GM18499 (cell line): ENCODE data around the gene MKS1.

Source experiments
- ATAC-seq: cut with Tn5 transposase; IDR thresholded peaks from one replicate; pipeline ENCODE4 v1.9.1; 2021; ENCODE audit warnings: moderate number of reproducible peaks; ENCODE audit not compliant: insufficient read depth, unreplicated experiment

The MKS1 gene

DNA sequence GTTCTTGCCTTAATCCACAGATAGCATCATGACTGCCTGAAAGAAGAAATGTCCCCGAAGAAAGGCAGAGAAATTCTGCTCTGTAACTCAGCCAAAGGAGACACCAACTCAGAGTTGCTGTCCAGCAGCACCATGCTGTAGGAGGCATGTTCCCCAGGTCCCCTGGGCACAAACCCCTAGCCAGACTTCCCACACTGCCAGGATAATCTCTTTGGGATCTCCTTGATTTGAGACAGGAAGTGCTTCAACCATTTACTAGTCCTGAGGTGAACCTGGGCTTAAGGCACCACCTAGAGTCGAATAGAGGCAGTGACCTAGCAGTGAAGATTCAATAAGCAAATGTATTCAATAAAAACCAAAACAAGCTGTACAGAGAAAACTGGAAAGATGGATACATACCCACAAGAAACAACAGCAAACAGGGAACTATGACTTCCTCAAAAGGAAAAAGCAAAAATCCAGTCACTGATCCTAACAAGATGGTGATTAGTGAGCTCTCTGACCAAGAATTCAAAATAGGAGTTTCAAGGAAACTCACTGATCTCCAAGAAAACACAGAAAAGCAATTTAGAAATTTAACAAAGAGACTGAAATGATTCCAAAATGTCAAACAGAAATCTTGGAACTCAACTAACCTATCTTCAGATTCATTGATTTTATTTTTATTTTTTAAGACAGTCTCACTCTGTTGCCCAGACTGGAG, 46.5 kb downstream of the MKS1 start:
- no peak for ATAC-seq

DNA sequence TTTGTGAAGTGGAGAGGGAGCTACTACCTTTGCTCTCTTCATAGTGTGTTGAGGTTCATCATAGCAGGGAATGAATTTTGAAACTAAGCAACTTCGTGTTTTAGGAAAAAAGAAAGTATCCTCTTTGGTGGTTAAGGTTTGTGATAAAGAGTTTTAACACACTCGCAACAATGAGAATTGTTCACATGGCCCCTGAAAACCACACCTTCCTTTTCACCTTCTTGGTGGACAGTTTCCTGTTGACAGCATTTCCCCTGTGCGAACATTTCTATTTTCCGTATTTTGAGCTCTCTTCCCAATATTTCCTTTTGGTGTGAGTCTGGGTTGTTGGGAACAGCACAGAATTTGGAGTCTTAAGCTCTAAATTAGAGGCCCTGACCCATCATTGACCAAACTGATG, 48.4 kb downstream of the MKS1 start:
- no peak for ATAC-seq

DNA sequence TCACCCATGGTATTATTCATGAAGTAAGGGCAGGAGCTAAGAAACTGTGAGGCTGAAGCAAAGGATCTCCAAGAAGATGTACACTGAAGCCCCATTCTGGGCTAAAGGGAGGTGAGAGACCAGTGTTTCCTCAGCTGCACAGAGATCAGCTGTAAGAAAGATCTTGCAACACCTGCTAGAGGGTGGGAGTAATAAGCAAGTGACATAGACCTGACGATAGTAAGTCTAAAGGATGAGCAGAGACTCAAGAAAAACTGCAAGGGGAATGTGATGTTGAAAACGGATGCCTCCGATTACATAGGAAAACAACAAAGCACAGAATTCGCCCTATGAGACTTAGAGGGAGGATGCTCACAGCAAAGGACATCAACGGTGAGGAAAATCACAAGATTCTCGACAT, 52.4 kb downstream of the MKS1 start, which contains the start of gene OR4D2:
Gene OR4D2, plus strand, starts transcription at position 301 of the 400 bp plus-strand sequence. CDS start 2,674 bp downstream, outside the sequence.
- ATAC-seq: no peak

DNA sequence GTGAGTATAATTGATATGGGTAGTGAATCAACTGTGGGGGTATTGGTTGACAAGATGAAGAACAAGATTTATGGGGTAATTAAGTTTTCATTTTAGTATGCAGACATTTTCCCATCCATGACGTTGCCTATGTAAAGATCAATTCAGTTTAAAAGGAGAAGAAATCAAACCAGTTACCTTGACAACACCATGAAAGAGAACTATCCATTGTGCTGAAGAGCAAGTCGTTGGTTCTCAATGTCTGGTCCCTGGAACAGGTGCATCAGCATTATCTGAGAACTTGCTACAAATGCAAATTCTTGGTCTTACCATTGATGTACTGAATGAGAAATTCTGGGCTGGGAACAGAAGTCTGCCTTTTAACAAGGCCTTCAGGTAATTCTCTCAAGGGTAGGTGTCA, 53.1 kb downstream of the MKS1 start:
- no peak for ATAC-seq

DNA sequence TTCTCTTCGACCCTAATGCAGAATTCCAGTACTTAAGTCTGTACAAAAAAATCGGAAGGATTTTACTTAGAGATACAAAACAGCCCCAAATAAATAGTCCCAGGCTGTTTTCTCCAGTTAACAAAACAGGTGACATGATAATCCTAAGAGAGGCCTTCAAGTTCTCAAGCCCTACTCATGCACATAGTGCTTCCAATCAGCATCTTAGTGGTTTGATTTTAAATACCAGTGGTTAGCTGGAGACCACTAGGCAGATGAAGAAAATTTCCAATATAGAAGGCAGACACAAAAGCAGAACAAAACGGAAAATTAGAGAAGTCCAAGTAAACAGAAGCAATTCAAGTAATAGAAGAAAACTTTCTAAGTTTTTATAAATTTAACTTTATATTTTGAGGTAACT, 57.5 kb downstream of the MKS1 start:
- no peak for ATAC-seq

DNA sequence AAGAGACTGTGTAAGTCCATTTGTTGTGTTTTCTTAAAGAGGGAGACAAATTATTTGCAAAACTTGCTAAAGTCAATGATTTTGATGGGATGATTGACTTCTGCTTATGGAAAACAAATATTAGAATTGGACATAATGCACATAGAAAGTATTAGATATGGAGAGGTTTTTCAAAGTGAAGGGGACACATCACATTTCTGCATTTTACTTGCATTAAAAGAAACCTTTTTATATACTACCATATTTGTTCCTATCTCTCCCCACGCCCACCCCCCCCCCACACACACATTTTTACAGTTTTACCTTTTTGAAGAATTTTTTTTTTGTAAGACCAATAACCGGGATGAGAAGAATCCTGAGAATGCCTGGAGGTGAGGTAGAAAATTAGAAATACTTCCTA, 60.9 kb downstream of the MKS1 start:
- ATAC-seq: no peak

DNA sequence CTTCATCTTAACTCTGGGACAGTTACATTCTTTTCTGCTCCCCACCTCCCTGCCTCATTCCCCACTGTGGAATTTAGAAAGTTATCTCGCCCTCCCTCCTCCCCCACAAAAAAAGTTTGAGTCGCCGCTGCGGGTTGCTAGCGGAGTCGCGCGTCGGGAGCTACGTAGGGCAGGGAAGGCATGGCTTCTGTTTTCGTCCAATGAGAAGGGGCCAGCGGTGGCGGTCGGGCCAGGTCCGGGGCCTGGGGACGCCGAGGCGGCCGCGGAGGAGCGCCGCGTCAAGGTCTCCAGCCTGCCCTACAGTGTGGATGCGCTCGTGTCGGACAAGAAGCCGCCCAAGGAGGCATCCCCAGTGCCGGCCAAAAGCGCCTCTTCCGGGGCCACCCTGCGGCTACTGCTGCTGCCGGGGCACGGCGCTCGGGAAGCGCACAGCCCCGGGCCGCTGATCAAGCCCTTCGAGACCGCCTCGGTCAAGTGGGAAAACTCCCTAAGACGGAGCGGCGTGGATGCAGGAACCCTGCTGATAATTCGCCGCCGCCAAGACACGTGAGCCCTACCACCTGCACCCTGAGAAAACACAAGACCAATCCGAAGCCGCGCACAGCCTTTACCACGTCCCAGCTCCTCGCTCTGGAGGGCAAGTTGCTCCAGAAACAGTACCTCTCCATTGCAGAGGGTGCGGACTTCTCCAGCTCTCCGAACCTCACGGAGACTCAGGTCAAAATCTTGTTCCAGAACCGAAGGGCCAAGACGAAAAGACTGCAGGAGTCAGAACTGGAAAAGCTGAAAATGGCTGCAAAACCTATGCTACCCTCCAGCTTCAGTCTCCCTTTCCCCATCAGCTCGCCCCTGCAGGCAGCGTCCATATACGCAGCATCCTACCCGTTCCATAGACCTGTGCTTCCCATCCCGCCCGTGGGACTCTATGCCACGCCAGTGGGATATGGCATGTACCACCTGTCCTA, 61.9 kb downstream of the MKS1 start:
- no peak for ATAC-seq
